Measurements from ENCODE around the gene CAMK1. TPM values are rescaled to one million over a fixed set of nuclear protein-coding genes. Genes with fewer than 3 reads are reported as not detected.

CAMK1 gene
- total and polyA plus RNA-seq, 7 donors: 14.0 to 57.8 (median 45.7) TPM

DNA sequence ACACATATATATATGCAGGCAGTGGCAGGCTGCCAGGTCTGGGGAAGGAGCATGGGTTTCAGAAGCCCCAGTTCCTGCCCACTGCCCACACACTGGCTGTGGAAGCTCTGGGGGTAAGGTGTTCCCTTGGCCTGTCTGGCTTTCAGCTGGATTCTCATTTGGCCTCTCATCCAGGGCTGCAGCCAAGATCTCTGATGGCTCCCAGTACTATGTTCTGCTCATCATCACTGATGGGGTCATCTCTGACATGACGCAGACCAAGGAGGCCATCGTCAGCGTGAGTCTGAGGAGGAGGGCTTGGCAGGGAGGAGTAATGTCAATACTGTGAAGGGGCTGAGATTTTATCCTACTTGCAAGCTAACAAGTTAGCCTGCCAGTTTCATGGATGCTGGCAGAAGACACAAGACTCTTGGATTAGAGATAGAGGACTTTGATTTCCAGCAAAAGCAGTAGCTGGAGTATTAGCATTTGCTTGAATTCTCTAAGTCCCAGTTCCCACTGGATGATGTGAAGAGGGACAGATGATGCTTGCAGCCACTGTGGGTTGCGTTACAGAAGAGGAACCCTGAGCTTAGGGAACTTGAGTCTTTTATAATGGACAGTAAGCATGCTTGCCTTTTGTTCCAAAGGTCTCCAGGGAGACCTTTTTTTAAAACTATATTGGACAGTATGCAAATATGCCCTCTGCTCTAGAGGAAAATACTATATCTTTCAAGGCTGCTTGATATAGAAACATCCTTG is 43.8 kb downstream of the CAMK1 start:
- TF ChIP-seq EP300 (IDR thresholded peaks at IDR 0.05) (no peak), POLR2AphosphoS5 (IDR thresholded peaks at IDR 0.05) (no peak), POLR2A (IDR thresholded peaks at IDR 0.05) (no peak)
- TF ChIP-seq, protein P1, sequence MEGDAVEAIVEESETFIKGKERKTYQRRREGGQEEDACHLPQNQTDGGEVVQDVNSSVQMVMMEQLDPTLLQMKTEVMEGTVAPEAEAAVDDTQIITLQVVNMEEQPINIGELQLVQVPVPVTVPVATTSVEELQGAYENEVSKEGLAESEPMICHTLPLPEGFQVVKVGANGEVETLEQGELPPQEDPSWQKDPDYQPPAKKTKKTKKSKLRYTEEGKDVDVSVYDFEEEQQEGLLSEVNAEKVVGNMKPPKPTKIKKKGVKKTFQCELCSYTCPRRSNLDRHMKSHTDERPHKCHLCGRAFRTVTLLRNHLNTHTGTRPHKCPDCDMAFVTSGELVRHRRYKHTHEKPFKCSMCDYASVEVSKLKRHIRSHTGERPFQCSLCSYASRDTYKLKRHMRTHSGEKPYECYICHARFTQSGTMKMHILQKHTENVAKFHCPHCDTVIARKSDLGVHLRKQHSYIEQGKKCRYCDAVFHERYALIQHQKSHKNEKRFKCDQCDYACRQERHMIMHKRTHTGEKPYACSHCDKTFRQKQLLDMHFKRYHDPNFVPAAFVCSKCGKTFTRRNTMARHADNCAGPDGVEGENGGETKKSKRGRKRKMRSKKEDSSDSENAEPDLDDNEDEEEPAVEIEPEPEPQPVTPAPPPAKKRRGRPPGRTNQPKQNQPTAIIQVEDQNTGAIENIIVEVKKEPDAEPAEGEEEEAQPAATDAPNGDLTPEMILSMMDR (IDR thresholded peaks at IDR 0.05): no peak
- no peak for DNase-seq
- Histone ChIP-seq H3K9me3 (no peaks in the 10 kb centered on the region), H3K4me3 (no peak overlapping the region), H3K4me1 (peaks cover 0 to 17% (median 7%) of the 10 kb centered on the region in 4 donors), H3K27ac (no peak overlapping the region), H3K36me3 (no peaks in the 10 kb centered on the region), H3K27me3 (no peaks in the 10 kb centered on the region)
- WGBS, 2 donors: 85 to 87% methylated on average over 4 of the region's 4 CpGs
- intact Hi-C loops (cut with DNase I): no loop called here

DNA sequence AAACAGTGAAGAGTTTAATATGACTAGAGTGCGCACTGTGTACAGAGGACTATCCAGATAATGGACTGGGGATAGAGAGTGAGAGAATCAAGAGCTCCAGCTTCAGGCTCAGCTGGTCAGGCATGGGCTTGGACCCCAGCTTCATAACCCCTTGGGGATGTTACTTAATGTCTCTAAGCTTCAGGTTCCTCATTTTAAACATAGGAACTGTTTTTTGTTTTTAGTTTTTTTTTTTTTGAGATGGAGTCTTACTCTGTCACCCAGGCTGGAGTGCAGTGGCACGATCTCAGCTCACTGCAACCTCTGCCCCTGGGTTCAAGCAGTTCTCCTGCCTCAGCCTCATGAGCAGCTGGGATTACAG is 48.1 kb downstream of the CAMK1 start:
- H3K4me1 ChIP-seq: peaks cover 0 to 10% (median 0%) of the 10 kb centered on the region in 4 donors
- no peak overlapping the region for H3K4me3 ChIP-seq
- no peak for TF ChIP-seq POLR2AphosphoS5 (IDR thresholded peaks at IDR 0.05)
- no peak for TF ChIP-seq EP300 (IDR thresholded peaks at IDR 0.05)
- DNase-seq: no peak
- WGBS, 2 donors: 64 to 74% methylated on average over 2 of the region's 2 CpGs
- no peak overlapping the region for H3K27ac ChIP-seq
- H3K27me3 ChIP-seq: no peaks in the 10 kb centered on the region
- no peaks in the 10 kb centered on the region for H3K9me3 ChIP-seq
- intact Hi-C loops (cut with DNase I): no loop called here
- H3K36me3 ChIP-seq: no peaks in the 10 kb centered on the region

DNA sequence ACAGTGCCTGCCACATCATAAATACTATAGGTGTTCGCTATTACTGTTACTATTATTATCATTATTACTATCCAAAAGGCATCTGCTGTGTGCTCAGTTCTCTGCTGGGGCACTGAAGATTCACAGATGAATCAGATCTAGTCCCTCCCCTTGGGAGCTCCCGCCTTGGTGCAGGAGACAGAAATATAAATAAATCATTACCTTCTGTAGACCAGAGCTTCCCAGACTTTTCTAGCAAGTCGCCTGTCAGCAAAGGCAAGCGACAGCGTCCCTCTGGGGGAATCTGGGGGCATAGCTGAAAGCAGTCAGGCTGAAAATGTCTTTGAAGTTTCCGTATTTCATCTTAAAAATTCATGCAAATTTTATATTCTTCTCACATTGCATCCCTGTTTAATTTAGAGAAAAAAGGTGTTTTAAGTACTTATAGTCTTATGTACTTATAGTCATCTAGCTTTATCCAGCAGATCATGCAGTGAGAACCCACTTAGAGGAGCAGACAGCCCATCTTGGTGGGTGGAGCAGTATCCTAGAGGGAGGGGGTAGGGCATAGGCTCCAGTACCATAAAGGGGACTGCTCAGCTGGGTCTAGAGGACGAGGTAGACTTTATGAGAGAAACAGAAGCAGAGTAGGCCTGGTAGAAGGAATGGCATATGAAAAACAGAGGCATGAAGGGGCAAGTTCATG is 48.6 kb downstream of the CAMK1 start:
- 37 to 38% methylated on average over 7 of the region's 7 CpGs for WGBS, 2 donors
- Histone ChIP-seq H3K4me3 (no peak overlapping the region), H3K27me3 (no peaks in the 10 kb centered on the region), H3K4me1 (peaks cover 0 to 14% (median 5%) of the 10 kb centered on the region in 4 donors), H3K9me3 (no peaks in the 10 kb centered on the region), H3K36me3 (no peaks in the 10 kb centered on the region), H3K27ac (no peak overlapping the region)
- intact Hi-C loops (cut with DNase I): no loop called here
- TF ChIP-seq POLR2AphosphoS5 (IDR thresholded peaks at IDR 0.05) (no peak), POLR2A (IDR thresholded peaks at IDR 0.05) (no peak), EP300 (IDR thresholded peaks at IDR 0.05) (no peak)
- TF ChIP-seq, protein P1 (IDR thresholded peaks at IDR 0.05): no peak
- DNase-seq: no peak

DNA sequence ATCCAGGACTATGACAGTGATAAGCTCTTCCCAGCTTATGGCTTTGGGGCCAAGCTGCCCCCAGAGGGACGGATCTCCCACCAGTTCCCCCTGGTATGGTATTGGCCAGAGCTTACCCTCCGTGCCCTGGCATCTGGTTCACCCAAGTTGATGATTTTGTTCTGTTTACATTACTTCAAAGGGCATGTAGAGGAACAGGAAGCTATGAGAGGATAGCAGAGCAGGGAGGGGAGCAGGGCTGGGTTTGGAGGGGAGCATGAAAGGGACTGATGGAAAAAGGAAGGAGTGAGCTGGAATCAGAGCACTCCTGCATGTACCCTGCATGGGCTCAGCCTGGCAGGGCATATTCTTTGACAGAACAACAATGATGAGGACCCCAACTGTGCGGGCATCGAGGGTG is 51.6 kb downstream of the CAMK1 start:
- intact Hi-C loops (cut with DNase I): loop anchor here (5.0 to 10.0 kb wide), 4 partner anchors 89 to 1019 kb away; no protein-coding TSS in a partner anchor
- Histone ChIP-seq H3K27me3 (no peaks in the 10 kb centered on the region), H3K4me3 (no peak overlapping the region), H3K9me3 (no peaks in the 10 kb centered on the region), H3K4me1 (peaks cover 0 to 25% (median 10%) of the 10 kb centered on the region in 4 donors), H3K36me3 (no peaks in the 10 kb centered on the region), H3K27ac (no peak overlapping the region)
- TF ChIP-seq, protein P1 (IDR thresholded peaks at IDR 0.05): no peak
- TF ChIP-seq POLR2AphosphoS5 (IDR thresholded peaks at IDR 0.05): no peak
- TF ChIP-seq EP300 (IDR thresholded peaks at IDR 0.05): no peak
- no peak for TF ChIP-seq POLR2A (IDR thresholded peaks at IDR 0.05)
- DNase-seq: no peak
- WGBS, 2 donors: 56 to 68% methylated on average over 4 of the region's 4 CpGs

DNA sequence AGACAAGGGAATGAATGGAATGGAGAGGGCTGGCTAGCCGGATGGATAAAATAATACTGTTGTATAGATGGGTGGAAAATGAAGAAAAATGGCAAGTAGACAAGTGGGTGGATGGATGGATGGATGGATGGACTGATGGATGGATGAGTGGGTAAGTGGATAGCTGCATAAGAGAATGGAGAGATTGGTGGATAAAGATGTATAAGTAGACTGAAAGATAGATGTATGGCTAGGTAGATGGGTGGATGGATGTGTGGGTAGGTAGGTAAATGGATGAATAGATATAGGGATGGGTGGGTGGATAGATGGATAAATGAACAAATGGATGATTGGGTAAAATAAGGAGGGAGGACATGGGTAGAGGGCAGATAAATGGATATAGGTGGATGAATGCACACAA is 52.2 kb downstream of the CAMK1 start:
- Histone ChIP-seq H3K27me3 (no peaks in the 10 kb centered on the region), H3K9me3 (no peaks in the 10 kb centered on the region), H3K4me3 (no peak overlapping the region), H3K36me3 (no peaks in the 10 kb centered on the region), H3K27ac (no peak overlapping the region), H3K4me1 (peaks cover 0 to 25% (median 10%) of the 10 kb centered on the region in 4 donors)
- TF ChIP-seq POLR2AphosphoS5 (IDR thresholded peaks at IDR 0.05): no peak
- no peak for TF ChIP-seq EP300 (IDR thresholded peaks at IDR 0.05)
- TF ChIP-seq, protein P1 (IDR thresholded peaks at IDR 0.05): no peak
- TF ChIP-seq POLR2A (IDR thresholded peaks at IDR 0.05): no peak
- intact Hi-C loops (cut with DNase I): loop anchor here (5.0 to 10.0 kb wide), 4 partner anchors 90 to 1020 kb away; no protein-coding TSS in a partner anchor
- DNase-seq: no peak
- WGBS, 2 donors: 91 to 92% methylated on average over 1 of the region's 1 CpG
